PC-9 (cell line): Measurements from ENCODE around the gene HSF2.

Source experiments
- EZH2 ChIP-seq: fragments of 200-600 bp; sonication (generic); IDR thresholded peaks from 2 replicates; pipeline ENCODE4 v1.8.0; 2017; ENCODE audit warnings: antibody characterized with exemption, low read depth
- TF ChIP-seq, protein P1 (sequence below): fragments of 200-600 bp; sonication (generic); conservative IDR thresholded peaks from 2 replicates; pipeline ENCODE4 v1.6.1; 2017; ENCODE audit warnings: mixed run types, antibody characterized with exemption, mild to moderate bottlenecking, moderate library complexity

- TF ChIP-seq, protein P1, sequence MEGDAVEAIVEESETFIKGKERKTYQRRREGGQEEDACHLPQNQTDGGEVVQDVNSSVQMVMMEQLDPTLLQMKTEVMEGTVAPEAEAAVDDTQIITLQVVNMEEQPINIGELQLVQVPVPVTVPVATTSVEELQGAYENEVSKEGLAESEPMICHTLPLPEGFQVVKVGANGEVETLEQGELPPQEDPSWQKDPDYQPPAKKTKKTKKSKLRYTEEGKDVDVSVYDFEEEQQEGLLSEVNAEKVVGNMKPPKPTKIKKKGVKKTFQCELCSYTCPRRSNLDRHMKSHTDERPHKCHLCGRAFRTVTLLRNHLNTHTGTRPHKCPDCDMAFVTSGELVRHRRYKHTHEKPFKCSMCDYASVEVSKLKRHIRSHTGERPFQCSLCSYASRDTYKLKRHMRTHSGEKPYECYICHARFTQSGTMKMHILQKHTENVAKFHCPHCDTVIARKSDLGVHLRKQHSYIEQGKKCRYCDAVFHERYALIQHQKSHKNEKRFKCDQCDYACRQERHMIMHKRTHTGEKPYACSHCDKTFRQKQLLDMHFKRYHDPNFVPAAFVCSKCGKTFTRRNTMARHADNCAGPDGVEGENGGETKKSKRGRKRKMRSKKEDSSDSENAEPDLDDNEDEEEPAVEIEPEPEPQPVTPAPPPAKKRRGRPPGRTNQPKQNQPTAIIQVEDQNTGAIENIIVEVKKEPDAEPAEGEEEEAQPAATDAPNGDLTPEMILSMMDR = no peak
- no peak for TF ChIP-seq EZH2
These were observed 13.4 kb upstream of the HSF2 start for GRCh38 chr6:122385857-122386612.
